K562 (cell line): ENCODE measurements around the gene OPCML.

ENCODE experiments used
- ARNT ChIP-seq, 2 experiments: fragments of 450-650 bp; IDR thresholded peaks; 2 replicates each; pipeline ENCODE4 v1.6.1; 2016; ENCODE audit warnings: mild to moderate bottlenecking in 1 of 2
- CCAR2 ChIP-seq: fragments of 200-400 bp; formaldehyde crosslinking; IDR thresholded peaks from 2 replicates; pipeline ENCODE4 v1.6.1; 2017; ENCODE audit warnings: mild to moderate bottlenecking, low read depth, low read length
- FOXP1 ChIP-seq: sonication (generic); formaldehyde crosslinking; IDR thresholded peaks from 2 replicates; pipeline ENCODE4 v1.8.0; 2022; ENCODE audit warnings: mild to moderate bottlenecking, missing genetic modification reagents
- NR3C1 ChIP-seq: sonication (generic); formaldehyde crosslinking; IDR thresholded peaks from 2 replicates; pipeline ENCODE4 v1.8.1; 2022; ENCODE audit warnings: missing genetic modification reagents
- THRAP3 ChIP-seq: fragments of 450-650 bp; IDR thresholded peaks from 2 replicates; pipeline ENCODE4 v1.6.1; 2016; ENCODE audit warnings: mild to moderate bottlenecking, inconsistent platforms, borderline replicate concordance
- U2AF2 ChIP-seq: fragments of 200-400 bp; formaldehyde crosslinking; optimal IDR thresholded peaks from 2 replicates; pipeline ENCODE3; 2017; ENCODE audit warnings: low read depth, mild to moderate bottlenecking, low read length
- ZEB2 ChIP-seq: fragments of 450-650 bp; IDR thresholded peaks from 2 replicates; pipeline ENCODE4 v1.6.1; 2016

DNA sequence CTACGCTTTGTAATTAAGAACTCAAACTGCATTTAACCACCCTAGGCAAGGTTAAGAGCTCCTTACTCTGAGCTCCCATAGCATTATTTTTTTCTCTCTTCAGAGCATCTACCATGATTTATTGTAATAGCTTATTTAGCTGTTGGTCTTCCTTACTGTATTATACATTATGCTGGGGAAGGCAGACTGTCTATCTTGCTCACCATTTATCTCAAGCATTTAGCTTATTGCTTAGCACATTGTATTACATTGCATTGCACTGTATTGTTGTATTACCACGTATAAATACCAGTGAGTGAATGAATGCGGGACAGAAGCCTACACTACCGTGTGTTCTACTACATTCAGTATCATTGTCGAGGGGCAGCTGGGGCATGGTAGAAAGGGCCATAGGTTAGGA lies 324.3 kb downstream of the OPCML start:
- no peak for TF ChIP-seq NR3C1 (CRISPR knock-in tag)
- TF ChIP-seq CCAR2, result no peak
- TF ChIP-seq U2AF2, result no peak
- TF ChIP-seq ARNT (IDR thresholded peaks at IDR 0.05), result no peak
- TF ChIP-seq THRAP3, result no peak
- no peak for TF ChIP-seq ZEB2
- no peak for TF ChIP-seq FOXP1 (CRISPR knock-in tag)
